Immature natural killer cell (primary cell): Measurements from ENCODE around the gene CCDC194. TPM values are rescaled to one million over a fixed set of nuclear protein-coding genes. Genes with fewer than 3 reads are reported as not detected.

Source experiments
- DNase-seq, 3 donors: peaks; one replicate each; pipeline ENCODE4 v3.0.0; 2022; ENCODE audit warnings: mixed read lengths in 1 of 3
- H3K27ac Mint-ChIP-seq, 6 donors: one replicate each; pipeline ENCODE4 v1.8.0; 2020; ENCODE audit warnings: mixed read lengths in 6 of 6, mild to moderate bottlenecking in 5 of 6, inconsistent platforms in 4 of 6, moderate library complexity in 3 of 6
- H3K27me3 Mint-ChIP-seq, 3 donors: one replicate each; pipeline ENCODE4 v1.8.0; 2020 to 2021; ENCODE audit warnings: low read depth in 3 of 3, mild to moderate bottlenecking in 3 of 3, mixed read lengths in 3 of 3, moderate library complexity in 3 of 3, inconsistent platforms in 1 of 3
- H3K36me3 Mint-ChIP-seq, 3 donors: one replicate each; pipeline ENCODE4 v1.8.0; 2020; ENCODE audit warnings: mixed read lengths in 3 of 3, inconsistent platforms in 2 of 3, mild to moderate bottlenecking in 2 of 3
- H3K4me1 Mint-ChIP-seq, 2 donors: one replicate each; pipeline ENCODE4 v1.8.0; 2020; ENCODE audit warnings: inconsistent platforms in 2 of 2, mild to moderate bottlenecking in 2 of 2, mixed read lengths in 2 of 2, moderate library complexity in 1 of 2
- H3K4me3 Mint-ChIP-seq, 5 donors: one replicate each; pipeline ENCODE4 v1.8.0; 2020; ENCODE audit warnings: mild to moderate bottlenecking in 5 of 5, mixed read lengths in 5 of 5, inconsistent platforms in 3 of 5, moderate library complexity in 3 of 5
- H3K9me3 Mint-ChIP-seq, 6 donors: one replicate each; pipeline ENCODE4 v1.8.0; 2020; ENCODE audit warnings: mild to moderate bottlenecking in 6 of 6, mixed read lengths in 6 of 6, inconsistent platforms in 4 of 6, moderate library complexity in 3 of 6
- polyA plus RNA-seq, 3 donors: library from polyadenylated mRNA; unstranded; fragments of 300-500 nt; fragmentation: Illumina TruSeq; gene quantifications; one replicate each; pipeline ENCODE4 v1.2.3, GENCODE V29; 2021

Gene CCDC194
- polyA plus RNA-seq, 3 donors from 2014 or later, result 0.40 TPM; not detected in 2

- H3K9me3 Mint-ChIP-seq, result no peaks in the 10 kb centered on the region
- DNase-seq, result no peak
- H3K27ac Mint-ChIP-seq, result no peak overlapping the region
- peaks cover 38 to 40% of the 10 kb centered on the region in 2 donors for H3K4me1 Mint-ChIP-seq
- peaks cover 0 to 8% (median 3%) of the 10 kb centered on the region in 3 donors for H3K36me3 Mint-ChIP-seq
- H3K27me3 Mint-ChIP-seq, result peaks cover 4% of the 10 kb centered on the region in 3 donors
- H3K4me3 Mint-ChIP-seq, result no peak overlapping the region
Observed at GRCh38 chr19:17401628-17402027, 7.6 kb upstream of the CCDC194 start.

- Mint-ChIP-seq H3K4me3 (no peak overlapping the region), H3K9me3 (no peaks in the 10 kb centered on the region), H3K4me1 (peaks cover 17 to 24% of the 10 kb centered on the region in 2 donors), H3K27me3 (peaks cover 0 to 2% (median 0%) of the 10 kb centered on the region in 3 donors), H3K36me3 (peaks cover 0 to 8% (median 3%) of the 10 kb centered on the region in 3 donors), H3K27ac (peak overlapping the region in 1 of 6 donors; percentile 40)
- no peak for DNase-seq
Observed at GRCh38 chr19:17398902-17399527, 5.0 kb upstream of the CCDC194 start.

GRCh38 chr19:17394891-17395415, 957 bp upstream of the CCDC194 start:
- peaks cover 14 to 26% of the 10 kb centered on the region in 2 donors for H3K4me1 Mint-ChIP-seq
- peaks cover 0 to 7% (median 0%) of the 10 kb centered on the region in 3 donors for H3K27me3 Mint-ChIP-seq
- DNase-seq, result peak; percentile 32 to 52 (median 42)
- H3K36me3 Mint-ChIP-seq, result no peaks in the 10 kb centered on the region
- H3K4me3 Mint-ChIP-seq, result peak overlapping the region in 1 of 5 donors; percentile 21
- peak overlapping the region in 3 of 6 donors; percentile 44 to 73 (median 53) for H3K27ac Mint-ChIP-seq
- H3K9me3 Mint-ChIP-seq, result no peaks in the 10 kb centered on the region

GRCh38 chr19:17393002-17393401, 994 bp downstream of the CCDC194 start:
- Mint-ChIP-seq H3K27me3 (peaks cover 0 to 7% (median 0%) of the 10 kb centered on the region in 3 donors), H3K36me3 (no peaks in the 10 kb centered on the region), H3K27ac (no peak overlapping the region), H3K9me3 (no peaks in the 10 kb centered on the region), H3K4me1 (peaks cover 14 to 26% of the 10 kb centered on the region in 2 donors), H3K4me3 (no peak overlapping the region)
- no peak for DNase-seq

- Mint-ChIP-seq H3K4me3 (peak overlapping the region; percentile 70 to 82 (median 80)), H3K4me1 (peaks cover 14 to 26% of the 10 kb centered on the region in 2 donors), H3K27ac (peak overlapping the region in 4 of 6 donors; percentile 35 to 69 (median 57)), H3K9me3 (no peaks in the 10 kb centered on the region), H3K27me3 (peaks cover 0 to 7% (median 0%) of the 10 kb centered on the region in 3 donors), H3K36me3 (no peaks in the 10 kb centered on the region)
- DNase-seq, result no peak
Observed at GRCh38 chr19:17391371-17392151, 2.4 kb downstream of the CCDC194 start.

GRCh38 chr19:17390665-17391370, 3.2 kb downstream of the CCDC194 start:
- peak; percentile 83 to 86 (median 85) for DNase-seq
- Mint-ChIP-seq H3K9me3 (no peaks in the 10 kb centered on the region), H3K27ac (peak overlapping the region in 2 of 6 donors; percentile 13 to 65), H3K36me3 (no peaks in the 10 kb centered on the region), H3K4me1 (peaks cover 14 to 26% of the 10 kb centered on the region in 2 donors), H3K27me3 (peaks cover 0 to 7% (median 0%) of the 10 kb centered on the region in 3 donors), H3K4me3 (peak overlapping the region; percentile 85 to 90 (median 87))

GRCh38 chr19:17389957-17390664, 3.9 kb downstream of the CCDC194 start:
- Mint-ChIP-seq H3K9me3 (no peaks in the 10 kb centered on the region), H3K4me1 (peaks cover 14 to 24% of the 10 kb centered on the region in 2 donors), H3K27ac (no peak overlapping the region), H3K4me3 (peak overlapping the region; percentile 19 to 88 (median 52)), H3K27me3 (peaks cover 0 to 7% (median 0%) of the 10 kb centered on the region in 3 donors), H3K36me3 (no peaks in the 10 kb centered on the region)
- no peak for DNase-seq

- Mint-ChIP-seq H3K4me3 (peak overlapping the region in 2 of 5 donors; percentile 52 to 54), H3K4me1 (peaks cover 14 to 18% of the 10 kb centered on the region in 2 donors), H3K27ac (no peak overlapping the region), H3K36me3 (no peaks in the 10 kb centered on the region), H3K9me3 (no peaks in the 10 kb centered on the region), H3K27me3 (peaks cover 0 to 7% (median 0%) of the 10 kb centered on the region in 3 donors)
- no peak for DNase-seq
Observed at GRCh38 chr19:17389288-17389687, 4.7 kb downstream of the CCDC194 start.

- Mint-ChIP-seq H3K4me1 (peaks cover 10 to 12% of the 10 kb centered on the region in 2 donors), H3K27ac (no peak overlapping the region), H3K36me3 (no peaks in the 10 kb centered on the region), H3K27me3 (peaks cover 0 to 2% (median 0%) of the 10 kb centered on the region in 3 donors), H3K4me3 (no peak overlapping the region), H3K9me3 (no peaks in the 10 kb centered on the region)
- DNase-seq, result peak; percentile 46 to 51 (median 46)
Observed at GRCh38 chr19:17385878-17386611, 8.0 kb downstream of the CCDC194 start.

GRCh38 chr19:17380426-17381138, 13.4 kb downstream of the CCDC194 start:
- Mint-ChIP-seq H3K4me3 (no peak overlapping the region), H3K9me3 (peaks cover 0 to 1% (median 0%) of the 10 kb centered on the region in 6 donors), H3K36me3 (no peaks in the 10 kb centered on the region), H3K27me3 (peaks cover 0 to 11% (median 6%) of the 10 kb centered on the region in 3 donors), H3K27ac (no peak overlapping the region), H3K4me1 (peaks cover 5 to 6% of the 10 kb centered on the region in 2 donors)
- DNase-seq, result no peak

GRCh38 chr19:17379221-17379631, 14.8 kb downstream of the CCDC194 start:
- H3K4me1 Mint-ChIP-seq, result peaks cover 5 to 6% of the 10 kb centered on the region in 2 donors

GRCh38 chr19:17378271-17378670, 15.7 kb downstream of the CCDC194 start:
- DNase-seq, result no peak
- peaks cover 0 to 1% (median 0%) of the 10 kb centered on the region in 6 donors for H3K9me3 Mint-ChIP-seq
- H3K27ac Mint-ChIP-seq, result peak overlapping the region in 1 of 6 donors; percentile 50
- H3K27me3 Mint-ChIP-seq, result peaks cover 0 to 12% (median 6%) of the 10 kb centered on the region in 3 donors
- no peak overlapping the region for H3K4me3 Mint-ChIP-seq
- no peaks in the 10 kb centered on the region for H3K36me3 Mint-ChIP-seq
- H3K4me1 Mint-ChIP-seq, result peaks cover 5 to 6% of the 10 kb centered on the region in 2 donors

More at GRCh38 chr19:17379221-17379631, 14.8 kb downstream of the CCDC194 start:
- Mint-ChIP-seq H3K36me3 (no peaks in the 10 kb centered on the region), H3K27me3 (peaks cover 0 to 12% (median 6%) of the 10 kb centered on the region in 3 donors), H3K4me3 (no peak overlapping the region), H3K27ac (peak overlapping the region in 1 of 6 donors; percentile 50), H3K9me3 (peaks cover 0 to 1% (median 0%) of the 10 kb centered on the region in 6 donors)
- no peak for DNase-seq
